Thyroid gland (tissue), 4 donors: ENCODE results near the gene RELL2.

Source experiments
- CTCF ChIP-seq, 6 experiments: fragments of 200-600 bp in 3 of 6; fragments of 450-650 bp in 3 of 6; sonication (generic) in 3 of 6; IDR thresholded peaks; one replicate each; pipeline ENCODE4 v1.5.1; 2016 to 2019; ENCODE audit warnings: antibody characterized with exemption in 6 of 6, mild to moderate bottlenecking in 2 of 6, inconsistent platforms in 1 of 6, moderate library complexity in 1 of 6
- POLR2A ChIP-seq, 2 donors: fragments of 450-650 bp; IDR thresholded peaks; one replicate each; pipeline ENCODE4 v1.6.1; 2017; ENCODE audit warnings: antibody characterized with exemption in 2 of 2, mild to moderate bottlenecking in 2 of 2, moderate library complexity in 1 of 2

- TF ChIP-seq CTCF (IDR thresholded peaks at IDR 0.05) (no peak), POLR2A (IDR thresholded peaks at IDR 0.05) (no peak)
Observed at GRCh38 chr5:141637123-141637766, 448 bp downstream of the RELL2 start.
